ENCODE results near the gene ZSCAN4. TPM values are rescaled to one million over a fixed set of nuclear protein-coding genes. Genes with fewer than 3 reads are reported as not detected.

The ZSCAN4 gene
- polyA plus RNA-seq, 2 of the 4 experiments (the other 2 are of a cell fraction), result 0.04 TPM; not detected in 1

DNA sequence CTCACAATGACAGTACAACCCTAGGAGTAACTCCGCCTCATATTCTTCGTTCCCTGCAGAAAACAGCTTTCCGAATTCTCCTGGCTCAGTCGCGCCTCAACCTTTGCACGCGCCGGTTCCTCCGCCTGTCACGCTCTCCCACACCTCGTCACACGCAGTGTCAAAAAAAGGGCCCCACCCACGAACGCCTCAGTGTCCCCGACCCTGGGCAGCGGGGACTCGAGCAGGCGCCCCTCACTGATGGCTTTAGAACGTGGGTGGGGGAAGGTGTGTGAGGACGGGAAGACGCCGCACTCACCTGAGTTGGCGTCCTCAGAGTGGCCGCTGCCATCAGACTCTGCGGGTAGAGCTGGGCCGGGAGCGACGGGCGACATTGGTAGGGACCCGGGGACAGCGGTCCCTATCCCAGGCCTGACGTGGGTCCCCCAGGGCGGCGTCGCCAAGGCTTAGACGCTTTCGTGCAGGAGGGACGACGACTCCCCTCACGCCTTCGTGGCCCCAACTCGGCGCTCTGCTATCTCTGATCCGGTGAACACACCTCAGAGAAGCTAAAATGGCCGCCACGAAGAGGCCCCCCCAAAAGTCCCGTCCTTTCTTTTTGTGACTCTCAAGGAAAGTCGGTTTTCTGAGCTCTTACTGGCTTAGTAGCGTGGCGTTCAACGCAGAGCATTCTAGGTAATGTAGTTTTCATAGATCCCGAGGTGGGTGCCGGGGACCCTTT, 40.1 kb downstream of the ZSCAN4 start, which contains the start of gene ZNF154 (continued):
- TF ChIP-seq, protein P1, sequence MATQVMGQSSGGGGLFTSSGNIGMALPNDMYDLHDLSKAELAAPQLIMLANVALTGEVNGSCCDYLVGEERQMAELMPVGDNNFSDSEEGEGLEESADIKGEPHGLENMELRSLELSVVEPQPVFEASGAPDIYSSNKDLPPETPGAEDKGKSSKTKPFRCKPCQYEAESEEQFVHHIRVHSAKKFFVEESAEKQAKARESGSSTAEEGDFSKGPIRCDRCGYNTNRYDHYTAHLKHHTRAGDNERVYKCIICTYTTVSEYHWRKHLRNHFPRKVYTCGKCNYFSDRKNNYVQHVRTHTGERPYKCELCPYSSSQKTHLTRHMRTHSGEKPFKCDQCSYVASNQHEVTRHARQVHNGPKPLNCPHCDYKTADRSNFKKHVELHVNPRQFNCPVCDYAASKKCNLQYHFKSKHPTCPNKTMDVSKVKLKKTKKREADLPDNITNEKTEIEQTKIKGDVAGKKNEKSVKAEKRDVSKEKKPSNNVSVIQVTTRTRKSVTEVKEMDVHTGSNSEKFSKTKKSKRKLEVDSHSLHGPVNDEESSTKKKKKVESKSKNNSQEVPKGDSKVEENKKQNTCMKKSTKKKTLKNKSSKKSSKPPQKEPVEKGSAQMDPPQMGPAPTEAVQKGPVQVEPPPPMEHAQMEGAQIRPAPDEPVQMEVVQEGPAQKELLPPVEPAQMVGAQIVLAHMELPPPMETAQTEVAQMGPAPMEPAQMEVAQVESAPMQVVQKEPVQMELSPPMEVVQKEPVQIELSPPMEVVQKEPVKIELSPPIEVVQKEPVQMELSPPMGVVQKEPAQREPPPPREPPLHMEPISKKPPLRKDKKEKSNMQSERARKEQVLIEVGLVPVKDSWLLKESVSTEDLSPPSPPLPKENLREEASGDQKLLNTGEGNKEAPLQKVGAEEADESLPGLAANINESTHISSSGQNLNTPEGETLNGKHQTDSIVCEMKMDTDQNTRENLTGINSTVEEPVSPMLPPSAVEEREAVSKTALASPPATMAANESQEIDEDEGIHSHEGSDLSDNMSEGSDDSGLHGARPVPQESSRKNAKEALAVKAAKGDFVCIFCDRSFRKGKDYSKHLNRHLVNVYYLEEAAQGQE (IDR thresholded peaks at IDR 0.05), result no peak
- no peak for TF ChIP-seq PHF8 (IDR thresholded peaks at IDR 0.05; ENCODE audit: borderline replicate concordance, low read depth)
- TF ChIP-seq EHMT2 (IDR thresholded peaks at IDR 0.05; ENCODE audit: low read depth), result no peak
- TF ChIP-seq MYC (IDR thresholded peaks at IDR 0.05; ENCODE audit: borderline replicate concordance, low read length), result no peak
- TF ChIP-seq, protein P2, sequence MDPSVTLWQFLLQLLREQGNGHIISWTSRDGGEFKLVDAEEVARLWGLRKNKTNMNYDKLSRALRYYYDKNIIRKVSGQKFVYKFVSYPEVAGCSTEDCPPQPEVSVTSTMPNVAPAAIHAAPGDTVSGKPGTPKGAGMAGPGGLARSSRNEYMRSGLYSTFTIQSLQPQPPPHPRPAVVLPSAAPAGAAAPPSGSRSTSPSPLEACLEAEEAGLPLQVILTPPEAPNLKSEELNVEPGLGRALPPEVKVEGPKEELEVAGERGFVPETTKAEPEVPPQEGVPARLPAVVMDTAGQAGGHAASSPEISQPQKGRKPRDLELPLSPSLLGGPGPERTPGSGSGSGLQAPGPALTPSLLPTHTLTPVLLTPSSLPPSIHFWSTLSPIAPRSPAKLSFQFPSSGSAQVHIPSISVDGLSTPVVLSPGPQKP (IDR thresholded peaks at IDR 0.05; ENCODE audit: low read depth, low read length), result no peak
- TF ChIP-seq TP53 (CRISPR knock-in tag; IDR thresholded peaks at IDR 0.05), result no peak
- no peak for TF ChIP-seq NR3C1 (IDR thresholded peaks at IDR 0.05)
- TF ChIP-seq GATA3 (IDR thresholded peaks at IDR 0.05; ENCODE audit: borderline replicate concordance), result no peak
- TF ChIP-seq, protein P3, sequence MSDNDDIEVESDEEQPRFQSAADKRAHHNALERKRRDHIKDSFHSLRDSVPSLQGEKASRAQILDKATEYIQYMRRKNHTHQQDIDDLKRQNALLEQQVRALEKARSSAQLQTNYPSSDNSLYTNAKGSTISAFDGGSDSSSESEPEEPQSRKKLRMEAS (IDR thresholded peaks at IDR 0.05), result no peak

DNA sequence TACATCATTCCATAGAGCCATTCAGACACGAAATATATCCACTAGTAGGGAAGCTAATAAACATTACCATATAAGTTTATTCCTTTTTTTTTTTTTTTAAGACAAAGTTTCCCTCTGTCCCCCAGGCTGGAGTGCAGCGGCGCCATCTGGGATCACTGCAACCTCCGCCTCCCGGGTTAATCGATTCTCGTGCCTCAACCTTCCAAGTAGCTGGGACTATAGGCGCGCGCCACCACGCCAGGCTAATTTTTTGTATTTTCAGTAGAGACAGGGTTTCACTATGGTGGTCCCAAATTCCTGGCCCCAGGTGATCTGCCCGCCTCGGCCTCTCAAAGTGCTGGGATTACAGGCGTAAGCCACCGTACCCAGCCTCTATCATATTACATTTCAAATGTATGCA, 40.9 kb downstream of the ZSCAN4 start:
- POLR2A ChIA-PET, result no interaction called here
- FAIRE-seq (no peak), ATAC-seq (no peak), DNase-seq (ENCODE audit: low read depth in 1 of 2, low spot score in 1 of 2) (no peak)
- Histone ChIP-seq H3K4me1 (no peaks in the 10 kb centered on the region), H3K27ac (no peak overlapping the region), H3K4me3 (no peak overlapping the region), H3K4me2 (no peak overlapping the region), H3K9me3 (peaks cover 92% of the 10 kb centered on the region)
- TF ChIP-seq CBX8 (IDR thresholded peaks at IDR 0.05) (no peak), POLR2A (IDR thresholded peaks at IDR 0.05; ENCODE audit: low read length) (no peak), HOXB5 (CRISPR knock-in tag; IDR thresholded peaks at IDR 0.05) (no peak), JUNB (IDR thresholded peaks at IDR 0.05) (no peak), FOXS1 (CRISPR knock-in tag; IDR thresholded peaks at IDR 0.05) (no peak), FOSL2 (IDR thresholded peaks at IDR 0.05) (no peak), FOSL2 (CRISPR knock-in tag; IDR thresholded peaks at IDR 0.05) (no peak)
- TF ChIP-seq, protein P4, sequence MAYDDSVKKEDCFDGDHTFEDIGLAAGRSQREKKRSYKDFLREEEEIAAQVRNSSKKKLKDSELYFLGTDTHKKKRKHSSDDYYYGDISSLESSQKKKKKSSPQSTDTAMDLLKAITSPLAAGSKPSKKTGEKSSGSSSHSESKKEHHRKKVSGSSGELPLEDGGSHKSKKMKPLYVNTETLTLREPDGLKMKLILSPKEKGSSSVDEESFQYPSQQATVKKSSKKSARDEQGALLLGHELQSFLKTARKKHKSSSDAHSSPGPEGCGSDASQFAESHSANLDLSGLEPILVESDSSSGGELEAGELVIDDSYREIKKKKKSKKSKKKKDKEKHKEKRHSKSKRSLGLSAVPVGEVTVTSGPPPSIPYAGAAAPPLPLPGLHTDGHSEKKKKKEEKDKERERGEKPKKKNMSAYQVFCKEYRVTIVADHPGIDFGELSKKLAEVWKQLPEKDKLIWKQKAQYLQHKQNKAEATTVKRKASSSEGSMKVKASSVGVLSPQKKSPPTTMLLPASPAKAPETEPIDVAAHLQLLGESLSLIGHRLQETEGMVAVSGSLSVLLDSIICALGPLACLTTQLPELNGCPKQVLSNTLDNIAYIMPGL (CRISPR knock-in tag; IDR thresholded peaks at IDR 0.05; ENCODE audit: borderline replicate concordance), result no peak
- 84% methylated on average over 15 of the region's 15 CpGs for WGBS (ENCODE audit: missing lambda C conversion rate)
- CTCF ChIA-PET, result no interaction called here

DNA sequence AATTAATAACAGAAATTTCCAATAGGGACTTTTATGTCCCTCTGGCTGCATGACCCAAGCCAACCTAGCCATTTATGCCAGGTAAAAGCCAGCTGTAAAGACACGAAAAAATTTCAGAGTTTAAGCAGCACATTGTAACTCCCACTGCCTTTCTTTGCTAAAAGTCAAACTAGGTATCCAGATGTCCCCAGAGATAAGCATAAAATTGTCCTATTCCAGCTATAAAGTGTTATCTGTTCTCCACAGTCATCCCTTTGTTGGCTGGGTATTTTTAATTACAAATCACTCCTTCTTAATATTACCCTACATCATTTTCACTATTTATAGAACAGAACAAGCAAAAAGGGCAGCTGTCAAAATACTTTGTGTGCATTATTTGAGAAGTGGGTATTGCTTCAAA, 43.5 kb downstream of the ZSCAN4 start:
- CTCF ChIA-PET, result interaction anchor here (0.6 to 1.3 kb wide), 2 partner anchors 9 to 283 kb away, joined by 3 read pairs; no protein-coding TSS in a partner anchor
- FAIRE-seq, result no peak
- POLR2A ChIA-PET, result no interaction called here
- 0% methylated on average over 1 of the region's 1 CpG for WGBS (ENCODE audit: missing lambda C conversion rate)
- ATAC-seq, result no peak
- peaks cover 90% of the 10 kb centered on the region for H3K9me3 ChIP-seq
- no peaks in the 10 kb centered on the region for H3K4me1 ChIP-seq
- DNase-seq (ENCODE audit: low read depth in 1 of 2, low spot score in 1 of 2), result no peak
- no peak overlapping the region for H3K27ac ChIP-seq
- H3K4me3 ChIP-seq, result no peak overlapping the region
- TF ChIP-seq GATA3 (IDR thresholded peaks at IDR 0.05; ENCODE audit: borderline replicate concordance) (no peak), CHD4 (IDR thresholded peaks at IDR 0.05; ENCODE audit: borderline replicate concordance) (no peak), TP53 (CRISPR knock-in tag; IDR thresholded peaks at IDR 0.05) (no peak)
- TF ChIP-seq, protein P5, sequence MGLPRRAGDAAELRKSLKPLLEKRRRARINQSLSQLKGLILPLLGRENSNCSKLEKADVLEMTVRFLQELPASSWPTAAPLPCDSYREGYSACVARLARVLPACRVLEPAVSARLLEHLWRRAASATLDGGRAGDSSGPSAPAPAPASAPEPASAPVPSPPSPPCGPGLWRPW (IDR thresholded peaks at IDR 0.05), result no peak
- no peak overlapping the region for H3K4me2 ChIP-seq

All from A549 (cell line).